ENCODE measurements around the gene NRXN3. TPM values are rescaled to one million over a fixed set of nuclear protein-coding genes. Genes with fewer than 3 reads are reported as not detected.

NRXN3 gene
- total and polyA plus RNA-seq, 2 donors (not counting 1 experiment from before 2014, with no cell fraction given), result not detected

DNA sequence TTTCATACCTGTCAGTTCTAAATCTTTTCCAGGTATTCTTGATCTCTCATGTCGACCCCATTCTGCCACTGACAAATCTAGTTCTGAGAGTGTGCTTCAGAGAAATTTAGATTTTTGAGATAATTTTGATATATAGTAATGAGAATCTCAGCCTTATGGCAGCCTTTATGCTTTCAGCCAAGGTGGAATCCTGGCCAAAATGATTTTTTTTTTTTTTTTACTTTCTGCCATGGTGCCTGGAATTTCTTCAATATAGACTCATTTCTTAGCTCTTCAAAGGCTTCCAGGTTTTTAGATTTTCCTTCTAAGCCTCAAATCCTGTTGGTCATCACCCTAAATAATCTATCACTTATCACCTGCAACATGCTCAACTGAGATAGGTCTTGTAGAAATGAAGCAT lies 926.6 kb downstream of the NRXN3 start:
- Histone ChIP-seq H3K9me3 (ENCODE audit: control extremely low read depth in 1 of 3, control insufficient read depth in 2 of 3, insufficient read depth in 1 of 3, low read length in 2 of 3) (no peaks in the 10 kb centered on the region), H3K4me3 (ENCODE audit: control extremely low read depth in 1 of 5, extremely low read depth in 1 of 5, insufficient read depth in 1 of 5, low read depth in 2 of 5, low read length in 4 of 5) (no peak overlapping the region), H3K4me1 (ENCODE audit: control insufficient read depth in 2 of 2, insufficient read depth in 2 of 2, low read length in 2 of 2) (no peaks in the 10 kb centered on the region), H3K79me2 (ENCODE audit: control insufficient read depth, insufficient read depth, low read length) (no peaks in the 10 kb centered on the region), H3K27me3 (replicated peaks in 1 of 4; ENCODE audit: control extremely low read depth in 1 of 4, control insufficient read depth in 3 of 4, insufficient read depth in 4 of 4, low read length in 3 of 4) (no peaks in the 10 kb centered on the region), H3K9ac (ENCODE audit: low read length) (no peak overlapping the region), H3K36me3 (replicated peaks in 1 of 2; ENCODE audit: control extremely low read depth in 1 of 2, control insufficient read depth in 1 of 2, extremely low read depth in 1 of 2, insufficient read depth in 2 of 2, low read length in 1 of 2) (no peaks in the 10 kb centered on the region), H3K4me2 (replicated peaks; ENCODE audit: low read depth, low read length, poor library complexity, severe bottlenecking) (no peak overlapping the region), H4K20me1 (ENCODE audit: control insufficient read depth, insufficient read depth, low read length, poor library complexity, severe bottlenecking) (no peaks in the 10 kb centered on the region), H2AFZ (ENCODE audit: insufficient read depth, low read depth, low read length, poor library complexity, severe bottlenecking) (no peak overlapping the region), H3K27ac (ENCODE audit: low read length in 2 of 2) (no peak overlapping the region)
- H3K4me3 Mint-ChIP-seq, result no peak overlapping the region
- no CpG with 5 or more reads among the region's 1 CpG for WGBS (ENCODE audit: insufficient coverage)
- intact Hi-C loops (cut with micrococcal nuclease), result no loop called here
- H3K27ac Mint-ChIP-seq, result no peak overlapping the region
- no peaks in the 10 kb centered on the region for H3K4me1 Mint-ChIP-seq
- ChIA-PET CTCF (no interaction called here), POLR2A (no interaction called here)
- H3K27me3 Mint-ChIP-seq, result no peaks in the 10 kb centered on the region
- peaks cover 2% of the 10 kb centered on the region for H3K9me3 Mint-ChIP-seq (ENCODE audit: insufficient read depth)
- DNase-seq (no peak), ATAC-seq (ENCODE audit: low read depth) (no peak)
- no peak for TF ChIP-seq EZH2 (IDR thresholded peaks at IDR 0.05; ENCODE audit: borderline replicate concordance, insufficient read depth, low read depth, low read length, poor library complexity, severe bottlenecking)
- TF ChIP-seq, protein P1, sequence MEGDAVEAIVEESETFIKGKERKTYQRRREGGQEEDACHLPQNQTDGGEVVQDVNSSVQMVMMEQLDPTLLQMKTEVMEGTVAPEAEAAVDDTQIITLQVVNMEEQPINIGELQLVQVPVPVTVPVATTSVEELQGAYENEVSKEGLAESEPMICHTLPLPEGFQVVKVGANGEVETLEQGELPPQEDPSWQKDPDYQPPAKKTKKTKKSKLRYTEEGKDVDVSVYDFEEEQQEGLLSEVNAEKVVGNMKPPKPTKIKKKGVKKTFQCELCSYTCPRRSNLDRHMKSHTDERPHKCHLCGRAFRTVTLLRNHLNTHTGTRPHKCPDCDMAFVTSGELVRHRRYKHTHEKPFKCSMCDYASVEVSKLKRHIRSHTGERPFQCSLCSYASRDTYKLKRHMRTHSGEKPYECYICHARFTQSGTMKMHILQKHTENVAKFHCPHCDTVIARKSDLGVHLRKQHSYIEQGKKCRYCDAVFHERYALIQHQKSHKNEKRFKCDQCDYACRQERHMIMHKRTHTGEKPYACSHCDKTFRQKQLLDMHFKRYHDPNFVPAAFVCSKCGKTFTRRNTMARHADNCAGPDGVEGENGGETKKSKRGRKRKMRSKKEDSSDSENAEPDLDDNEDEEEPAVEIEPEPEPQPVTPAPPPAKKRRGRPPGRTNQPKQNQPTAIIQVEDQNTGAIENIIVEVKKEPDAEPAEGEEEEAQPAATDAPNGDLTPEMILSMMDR (IDR thresholded peaks at IDR 0.05), result no peak

DNA sequence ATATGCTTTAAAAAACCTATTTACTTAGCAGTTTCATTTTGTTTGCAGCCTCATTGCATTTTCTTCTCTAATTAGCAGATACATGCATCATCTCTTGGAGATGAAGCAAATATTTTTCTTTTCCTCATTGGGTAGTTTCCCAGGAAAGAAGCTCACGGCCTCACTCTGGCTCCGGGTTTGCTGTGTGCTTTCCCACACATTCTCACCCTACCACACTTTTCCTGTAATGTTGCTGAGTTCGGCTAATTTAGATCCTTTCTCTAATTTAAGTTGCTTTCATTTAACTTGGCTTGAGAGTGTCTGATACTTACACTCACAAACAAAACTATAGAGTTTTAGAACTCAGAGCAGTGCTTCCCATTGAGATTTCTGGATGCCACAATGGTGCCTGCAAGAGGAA lies 928.2 kb downstream of the NRXN3 start:
- no peak overlapping the region for H2AFZ ChIP-seq (ENCODE audit: insufficient read depth, low read depth, low read length, poor library complexity, severe bottlenecking)
- WGBS (ENCODE audit: insufficient coverage), result no CpG with 5 or more reads among the region's 3 CpGs

More for the DNA sequence above, 928.2 kb downstream of the NRXN3 start:
- Mint-ChIP-seq H3K4me3 (no peak overlapping the region), H3K27me3 (no peaks in the 10 kb centered on the region), H3K4me1 (no peaks in the 10 kb centered on the region), H3K27ac (no peak overlapping the region), H3K9me3 (ENCODE audit: insufficient read depth) (peaks cover 2% of the 10 kb centered on the region)
- H3K9ac ChIP-seq (ENCODE audit: low read length), result no peak overlapping the region
- no peak overlapping the region for H3K4me3 ChIP-seq (ENCODE audit: control extremely low read depth in 1 of 5, extremely low read depth in 1 of 5, insufficient read depth in 1 of 5, low read depth in 2 of 5, low read length in 4 of 5)
- ChIA-PET POLR2A (no interaction called here), CTCF (no interaction called here)
- H3K9me3 ChIP-seq (ENCODE audit: control extremely low read depth in 1 of 3, control insufficient read depth in 2 of 3, insufficient read depth in 1 of 3, low read length in 2 of 3), result no peaks in the 10 kb centered on the region
- H3K27me3 ChIP-seq (replicated peaks in 1 of 4; ENCODE audit: control extremely low read depth in 1 of 4, control insufficient read depth in 3 of 4, insufficient read depth in 4 of 4, low read length in 3 of 4), result no peaks in the 10 kb centered on the region
- no peaks in the 10 kb centered on the region for H4K20me1 ChIP-seq (ENCODE audit: control insufficient read depth, insufficient read depth, low read length, poor library complexity, severe bottlenecking)
- no peaks in the 10 kb centered on the region for H3K4me1 ChIP-seq (ENCODE audit: control insufficient read depth in 2 of 2, insufficient read depth in 2 of 2, low read length in 2 of 2)
- intact Hi-C loops (cut with micrococcal nuclease), result no loop called here
- DNase-seq (no peak), ATAC-seq (ENCODE audit: low read depth) (no peak)
- H3K4me2 ChIP-seq (replicated peaks; ENCODE audit: low read depth, low read length, poor library complexity, severe bottlenecking), result no peak overlapping the region
- H3K27ac ChIP-seq (ENCODE audit: low read length in 2 of 2), result no peak overlapping the region
- no peaks in the 10 kb centered on the region for H3K79me2 ChIP-seq (ENCODE audit: control insufficient read depth, insufficient read depth, low read length)
- H3K36me3 ChIP-seq (replicated peaks in 1 of 2; ENCODE audit: control extremely low read depth in 1 of 2, control insufficient read depth in 1 of 2, extremely low read depth in 1 of 2, insufficient read depth in 2 of 2, low read length in 1 of 2), result no peaks in the 10 kb centered on the region
- TF ChIP-seq, protein P1 (IDR thresholded peaks at IDR 0.05), result no peak
- TF ChIP-seq EZH2 (IDR thresholded peaks at IDR 0.05; ENCODE audit: borderline replicate concordance, insufficient read depth, low read depth, low read length, poor library complexity, severe bottlenecking), result no peak
